Retinal pigment epithelial cell (primary cell): ENCODE measurements around the gene CCR5AS.

ENCODE experiments used
- DNase-seq: peaks from one replicate; pipeline ENCODE4 v3.0.0-alpha.2; 2010; ENCODE audit warnings: low read depth
- H3K4me3 ChIP-seq: 2 replicates; pipeline ENCODE4 v1.5.1; 2011; ENCODE audit warnings: mild to moderate bottlenecking, low read length, control low read depth, moderate library complexity
- CTCF ChIP-seq: conservative IDR thresholded peaks from 2 replicates; pipeline ENCODE4 v1.5.1; 2011; ENCODE audit warnings: low read depth, low read length, control low read depth, inconsistent platforms

CCR5AS gene

DNA sequence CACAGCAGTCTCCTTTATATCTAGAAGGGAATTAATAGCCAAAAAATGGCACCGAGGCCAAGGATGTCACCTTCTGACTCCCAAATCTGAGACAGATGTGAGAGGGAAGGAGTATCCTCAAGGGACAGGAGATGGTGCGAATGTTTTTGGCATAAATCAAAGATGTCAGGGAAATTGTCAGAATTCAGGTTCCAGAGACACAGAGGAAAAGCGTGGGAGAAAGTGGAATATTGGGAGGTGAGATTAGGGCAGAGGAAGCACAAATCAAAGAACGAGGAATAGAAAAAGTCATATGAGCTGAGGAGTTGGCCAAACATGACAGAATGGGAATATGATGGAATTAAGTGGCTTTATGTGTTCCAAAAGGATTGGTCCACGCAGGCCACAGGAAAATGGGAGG is 6.0 kb downstream of the CCR5AS start:
- no peak overlapping the region for H3K4me3 ChIP-seq
- no peak for TF ChIP-seq CTCF
- DNase-seq, result no peak

DNA sequence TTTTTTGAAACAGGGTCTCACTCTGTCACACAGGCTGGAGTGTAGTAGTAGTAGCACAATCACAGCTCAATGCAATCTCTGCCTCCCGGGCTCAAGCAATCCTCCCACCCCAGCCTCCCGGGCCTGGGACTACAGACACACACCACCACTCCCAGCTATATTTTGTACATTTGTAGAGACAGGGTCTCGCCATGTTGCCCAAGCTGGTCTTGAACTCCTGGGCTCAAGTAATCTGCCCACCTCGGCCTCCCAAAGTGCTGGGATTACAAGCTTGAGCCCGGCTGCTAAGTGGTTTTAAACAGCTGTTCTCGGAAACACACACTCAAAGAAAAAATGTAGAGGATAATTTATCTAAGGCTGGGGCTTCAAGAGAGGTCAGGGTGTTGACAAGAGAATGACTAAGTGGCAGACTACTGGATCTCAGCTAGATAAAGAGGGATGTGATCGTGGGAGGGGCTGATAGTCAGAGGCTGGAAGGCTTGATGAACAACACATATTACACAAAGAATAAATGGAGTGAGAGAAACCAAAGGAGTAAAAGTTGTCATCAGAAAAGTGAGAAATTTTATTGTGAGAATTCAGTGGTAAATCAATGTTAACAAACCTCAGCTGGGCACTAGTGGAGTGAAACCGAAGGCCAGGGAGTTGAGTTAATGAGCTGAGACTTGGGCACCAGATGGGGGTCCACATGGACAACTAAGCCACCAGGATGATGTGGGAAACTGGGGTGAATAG is 6.7 kb downstream of the CCR5AS start:
- no peak overlapping the region for H3K4me3 ChIP-seq
- no peak for DNase-seq
- TF ChIP-seq CTCF, result no peak

GRCh38 chr3:46399557-46399956 is 7.3 kb downstream of the CCR5AS start:
- H3K4me3 ChIP-seq, result no peak overlapping the region
- no peak for DNase-seq
- TF ChIP-seq CTCF, result no peak

- TF ChIP-seq CTCF, result no peak
- DNase-seq, result no peak
- no peak overlapping the region for H3K4me3 ChIP-seq
These were observed 7.8 kb downstream of the CCR5AS start for GRCh38 chr3:46399098-46399497.

- DNase-seq, result no peak
- no peak for TF ChIP-seq CTCF
- no peak overlapping the region for H3K4me3 ChIP-seq
These were observed 8.5 kb downstream of the CCR5AS start for GRCh38 chr3:46398186-46398955.

DNA sequence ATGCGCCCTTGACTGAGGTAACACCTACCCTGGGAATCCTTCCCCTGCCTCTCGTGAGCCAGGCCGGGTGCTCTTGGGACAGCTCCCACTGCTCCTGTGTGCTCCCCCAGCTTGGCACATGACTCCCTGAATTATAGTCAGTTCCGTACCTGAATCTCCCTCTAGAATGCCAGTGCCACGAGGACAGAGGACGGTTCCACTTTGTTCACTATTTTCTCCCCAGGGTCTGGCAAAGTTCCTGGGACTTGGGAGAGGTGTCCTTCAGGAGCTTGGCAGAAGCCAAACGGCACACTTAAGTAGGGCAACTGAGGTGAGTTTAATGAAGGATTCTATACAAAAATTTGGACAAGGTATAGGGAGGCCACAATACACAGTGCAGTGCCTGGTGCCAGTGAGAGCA is 9.8 kb downstream of the CCR5AS start:
- H3K4me3 ChIP-seq, result no peak overlapping the region
- no peak for DNase-seq
- no peak for TF ChIP-seq CTCF
